GM19099 (cell line): ENCODE measurements around the gene GPC5.

Source experiments
- POLR2A ChIP-seq: IDR thresholded peaks from 3 replicates; pipeline ENCODE4 v1.6.1; 2011; ENCODE audit warnings: low read depth; ENCODE audit not compliant: insufficient read length; ENCODE audit errors: extremely low read depth

Gene GPC5

DNA sequence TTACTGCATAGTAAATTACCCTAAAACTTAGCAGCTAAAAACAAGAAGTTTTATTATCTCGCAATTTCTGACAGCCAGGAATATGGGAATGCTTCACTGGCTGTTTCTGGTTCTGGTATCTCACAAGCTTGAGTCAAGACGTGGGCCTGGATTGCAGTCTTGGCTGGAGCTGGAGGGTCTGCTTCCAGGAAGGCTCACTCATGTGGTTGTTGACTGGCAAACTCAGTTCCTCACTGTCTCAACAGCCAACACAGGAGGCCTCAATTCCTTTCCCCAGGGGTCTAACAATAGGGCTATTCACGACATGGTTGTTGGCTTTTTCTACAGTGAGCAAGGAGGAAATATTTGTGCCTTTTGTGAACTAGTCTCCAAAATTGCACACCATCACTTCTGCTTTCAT is 146.3 kb downstream of the GPC5 start:
- no peak for TF ChIP-seq POLR2A

DNA sequence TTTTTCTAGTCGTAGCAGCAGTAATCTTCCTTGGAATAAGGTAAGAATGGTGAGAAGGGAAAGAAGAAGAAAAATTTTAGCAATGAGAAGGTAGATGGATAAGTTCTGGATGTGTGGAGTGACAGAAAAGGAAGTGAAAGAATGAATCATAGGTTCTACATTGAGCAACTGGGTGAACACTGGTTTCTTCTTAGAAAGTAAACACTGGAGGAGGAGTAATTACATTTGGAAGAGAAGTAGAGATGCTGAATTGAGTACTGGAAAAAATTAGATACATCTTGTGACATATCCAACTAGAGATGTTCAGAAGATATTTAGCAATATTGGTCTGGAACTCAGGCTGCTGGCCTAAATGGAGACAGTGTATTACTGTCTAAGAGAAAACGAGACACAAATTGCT is 148.5 kb downstream of the GPC5 start:
- no peak for TF ChIP-seq POLR2A

DNA sequence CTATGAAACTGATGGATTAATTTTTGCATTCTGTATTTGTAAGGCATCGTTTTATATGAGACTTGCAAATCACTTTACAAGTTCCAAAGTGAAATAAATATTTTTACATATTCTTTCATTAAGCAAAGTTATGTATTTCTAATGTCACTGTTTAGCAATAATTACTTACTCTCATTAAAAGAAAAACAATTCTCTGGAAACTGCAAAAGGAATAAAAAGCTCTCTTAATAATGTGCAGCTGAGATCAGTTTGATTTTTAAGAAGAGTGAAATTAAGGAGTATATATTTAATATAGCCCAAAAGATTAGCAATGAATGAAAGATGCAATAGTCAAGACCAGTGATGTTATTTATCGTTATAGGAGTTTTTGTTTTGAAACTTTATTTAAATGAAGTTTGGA is 155.2 kb downstream of the GPC5 start:
- no peak for TF ChIP-seq POLR2A

DNA sequence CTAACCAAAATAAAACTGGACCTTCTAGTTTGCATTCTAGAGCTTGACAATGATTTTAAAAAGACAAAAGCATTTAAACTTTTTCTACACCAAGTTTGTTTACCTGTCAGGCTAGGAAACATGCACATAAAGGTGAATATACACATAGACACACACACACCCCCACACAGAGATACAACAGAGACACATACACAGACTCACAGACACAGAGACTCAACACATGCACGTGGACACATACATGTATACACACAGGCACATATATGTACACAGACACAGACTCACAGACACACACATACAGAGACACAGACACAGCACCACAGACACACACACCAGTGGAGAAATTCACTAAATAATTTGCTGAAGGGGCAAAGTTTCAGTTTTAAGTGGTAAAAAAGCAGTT is 155.7 kb downstream of the GPC5 start:
- TF ChIP-seq POLR2A, result no peak

DNA sequence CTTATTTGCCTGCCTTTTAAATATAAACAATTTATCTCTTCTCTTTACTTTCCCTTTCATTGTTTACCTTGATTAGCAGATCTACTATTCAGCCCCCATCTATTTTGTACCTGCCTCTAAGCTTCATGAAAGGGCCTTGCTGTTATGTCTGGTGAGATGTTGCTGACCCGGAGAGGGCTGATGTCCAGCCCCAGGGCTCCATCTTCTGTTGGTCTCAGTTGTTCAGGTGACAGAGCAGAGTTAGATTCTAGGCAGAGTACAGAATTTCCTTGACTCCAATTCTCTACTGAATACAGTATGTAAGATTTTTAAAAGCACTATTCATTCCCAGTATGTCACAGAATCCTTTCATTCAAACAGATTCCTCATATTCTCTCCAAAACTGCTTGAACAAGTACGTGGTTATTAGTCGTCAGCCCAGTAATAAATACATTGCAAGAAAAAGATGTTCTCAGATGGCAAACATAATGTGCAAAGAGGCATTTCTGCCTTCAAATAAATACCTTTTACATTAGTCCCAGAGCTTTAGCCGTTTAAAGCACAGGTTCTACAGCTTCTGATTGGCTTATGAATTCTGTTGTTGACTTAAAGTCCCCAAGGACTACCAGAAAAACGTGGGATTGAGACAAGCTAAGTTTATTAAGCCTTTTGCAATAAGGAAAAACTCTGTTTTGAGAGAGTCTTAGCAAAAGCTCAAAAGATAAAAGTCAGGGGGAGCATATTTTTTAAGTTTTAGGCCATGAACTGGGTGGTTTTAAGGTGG is 159.1 kb downstream of the GPC5 start:
- no peak for TF ChIP-seq POLR2A

DNA sequence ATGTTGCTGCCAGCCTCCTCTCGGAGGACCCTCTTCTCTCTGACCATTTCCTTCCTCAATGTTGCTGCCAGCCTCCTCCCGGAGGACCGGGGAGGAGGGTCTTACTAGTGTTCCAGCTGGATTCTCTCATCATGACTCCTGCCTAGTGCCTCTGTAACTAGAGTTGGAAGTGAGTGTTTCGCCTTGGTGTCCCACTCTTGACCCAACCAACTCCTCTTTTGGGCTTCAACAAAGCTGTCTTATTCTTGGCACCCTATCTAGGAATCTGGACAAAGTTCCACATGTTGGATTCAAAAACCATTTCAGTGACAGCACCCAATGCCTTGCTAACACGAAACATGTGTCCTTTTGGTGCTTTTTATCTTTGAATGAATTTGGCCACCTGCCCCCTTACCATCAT is 165.4 kb downstream of the GPC5 start:
- no peak for TF ChIP-seq POLR2A

DNA sequence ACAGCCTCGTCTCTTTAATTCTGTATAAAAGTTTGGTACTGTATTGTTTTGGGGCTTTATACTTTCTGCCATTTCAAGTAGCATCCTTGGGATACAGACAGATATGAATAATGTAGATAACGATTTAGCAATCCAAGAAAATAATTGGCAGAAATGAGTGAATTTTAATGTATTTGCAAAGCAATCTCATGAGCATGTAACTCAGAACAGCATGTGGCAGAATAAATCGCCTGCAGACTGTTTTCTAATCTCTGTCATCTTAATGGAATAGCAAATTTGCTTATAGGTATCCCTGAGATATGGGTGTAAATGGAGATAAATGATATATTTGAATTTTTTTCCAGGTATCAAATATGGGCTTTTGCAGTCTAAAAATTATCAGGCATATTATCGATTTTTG is 166.0 kb downstream of the GPC5 start:
- no peak for TF ChIP-seq POLR2A

DNA sequence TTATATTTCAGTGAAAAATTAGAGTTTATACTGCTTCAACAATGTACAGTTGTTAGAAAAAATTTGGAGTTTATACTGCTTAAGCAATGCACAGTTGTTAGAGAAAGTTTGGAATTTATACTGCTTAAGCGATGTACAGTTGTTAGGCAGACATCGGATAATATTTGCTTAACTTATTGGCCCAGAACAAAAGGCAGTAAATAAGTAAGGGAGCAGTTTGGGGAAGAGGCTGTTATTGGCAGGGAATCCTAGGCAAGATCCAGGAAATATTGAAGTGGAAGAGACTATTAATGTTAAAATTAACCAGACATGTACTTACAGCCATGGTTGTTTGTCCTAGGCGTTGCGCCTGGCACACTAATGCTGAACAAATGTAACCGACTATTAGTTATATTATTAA is 166.9 kb downstream of the GPC5 start:
- no peak for TF ChIP-seq POLR2A

DNA sequence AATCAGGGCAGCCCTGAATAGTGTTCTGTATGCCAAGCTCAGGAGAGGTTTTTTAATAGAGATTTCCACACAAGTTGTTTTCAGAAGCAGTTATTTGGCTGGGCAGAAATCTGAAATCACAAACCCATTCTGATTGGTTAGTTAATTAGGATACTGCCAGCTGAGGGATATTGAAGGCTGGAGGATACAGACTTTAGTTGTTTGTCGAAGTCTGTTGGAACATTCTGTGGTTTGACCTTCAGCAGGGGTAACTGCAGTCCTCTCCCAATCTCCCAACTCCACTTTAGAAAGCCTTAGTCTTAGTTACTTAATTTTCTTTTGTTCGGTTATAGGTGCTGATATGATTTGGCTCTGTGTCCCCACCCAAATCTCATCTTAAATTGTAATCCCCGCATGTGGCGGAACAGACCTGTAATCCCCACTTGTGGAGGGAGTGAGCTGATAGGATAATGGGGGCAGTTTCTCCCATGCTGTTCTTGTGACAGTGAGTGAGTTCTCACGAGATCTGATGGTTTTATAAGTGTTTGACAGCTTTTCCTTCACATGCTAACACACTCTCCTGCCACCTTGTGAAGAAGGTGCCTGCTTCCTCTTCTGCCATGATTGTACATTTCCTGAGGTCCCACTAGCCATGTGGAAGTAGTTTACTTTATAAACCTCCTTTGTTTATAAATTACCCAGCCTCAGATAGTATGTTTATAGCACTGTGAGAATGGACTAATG is 169.2 kb downstream of the GPC5 start:
- TF ChIP-seq POLR2A, result no peak

DNA sequence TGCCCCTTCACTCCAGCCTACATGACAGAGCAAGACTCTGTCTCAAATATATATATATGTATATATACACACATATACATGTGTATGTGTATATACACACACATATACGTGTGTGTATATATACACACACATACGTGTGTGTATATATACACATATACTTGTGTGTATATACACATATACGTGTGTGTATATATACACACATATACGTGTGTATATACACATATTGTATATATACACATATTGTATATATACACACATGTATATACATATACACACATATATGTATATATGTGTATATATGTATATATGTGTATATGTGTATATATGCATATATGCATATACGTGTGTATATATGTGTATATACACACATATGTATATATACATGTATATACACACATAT is 173.3 kb downstream of the GPC5 start:
- TF ChIP-seq POLR2A, result no peak

DNA sequence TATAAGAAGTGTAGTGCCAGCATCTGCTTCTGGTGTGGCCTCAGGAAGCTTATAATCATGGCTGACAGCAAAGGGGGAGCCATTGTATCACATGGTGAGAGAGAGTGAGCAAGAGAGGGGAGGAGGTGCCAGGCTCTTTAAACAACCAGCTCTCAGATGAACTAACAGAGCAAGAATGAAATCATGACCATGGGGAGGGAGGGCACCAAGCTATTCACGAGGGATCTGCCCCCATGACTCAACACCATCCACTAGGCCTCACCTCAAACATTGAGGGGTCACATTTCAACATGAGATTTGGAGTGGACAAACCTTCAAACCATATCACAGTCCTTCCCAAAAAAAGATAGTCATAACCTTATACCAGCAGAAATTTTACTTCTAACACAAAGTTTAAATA is 174.0 kb downstream of the GPC5 start:
- TF ChIP-seq POLR2A, result no peak

DNA sequence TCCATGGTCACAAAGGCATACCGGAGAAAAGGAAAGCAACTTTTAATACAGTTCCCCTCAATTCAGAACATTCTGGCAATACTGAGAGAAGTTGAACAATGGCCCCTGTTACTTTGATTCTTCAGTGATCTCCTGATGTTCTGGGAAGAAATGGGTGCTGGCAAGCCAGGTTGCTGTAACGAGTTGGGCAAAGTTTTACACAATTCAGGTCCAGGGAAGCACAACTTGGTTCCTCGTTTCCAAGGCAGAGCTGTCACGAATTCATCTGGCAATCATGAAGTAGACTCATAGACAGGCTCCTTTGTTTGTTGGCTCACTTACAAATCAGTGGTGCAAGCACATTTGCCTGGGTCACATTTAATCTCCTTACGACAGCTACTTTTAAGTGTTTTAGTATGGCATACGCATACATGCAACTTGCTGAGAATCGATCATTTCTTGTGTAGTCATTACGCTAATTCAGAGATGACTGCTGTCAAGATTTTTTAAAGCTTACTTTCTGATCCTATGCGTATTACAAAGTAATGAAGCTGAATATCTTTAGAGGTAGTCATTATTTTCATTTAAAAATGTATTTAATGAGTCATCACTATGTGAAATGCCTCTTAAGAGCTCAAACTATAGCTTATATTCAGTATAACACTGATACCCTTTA is 174.7 kb downstream of the GPC5 start:
- no peak for TF ChIP-seq POLR2A

DNA sequence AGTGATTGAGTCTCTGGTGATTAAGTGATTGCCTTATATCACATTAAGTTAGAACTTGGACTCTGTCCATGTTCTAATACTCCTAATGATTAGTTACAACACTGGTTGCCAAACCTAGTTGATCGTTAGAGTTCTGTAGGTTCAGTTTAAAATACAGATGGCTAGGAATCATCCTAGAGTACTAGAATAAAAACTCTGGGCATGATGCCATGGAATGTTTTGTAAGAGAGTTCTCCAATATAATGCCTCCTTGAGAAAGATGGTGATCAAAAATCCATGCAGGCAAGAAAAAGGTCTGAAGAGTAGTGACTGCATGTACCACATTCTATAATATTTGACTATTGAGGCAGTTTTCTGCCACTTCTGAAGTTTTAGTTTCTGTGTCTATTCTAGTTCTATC is 176.3 kb downstream of the GPC5 start:
- TF ChIP-seq POLR2A, result no peak

DNA sequence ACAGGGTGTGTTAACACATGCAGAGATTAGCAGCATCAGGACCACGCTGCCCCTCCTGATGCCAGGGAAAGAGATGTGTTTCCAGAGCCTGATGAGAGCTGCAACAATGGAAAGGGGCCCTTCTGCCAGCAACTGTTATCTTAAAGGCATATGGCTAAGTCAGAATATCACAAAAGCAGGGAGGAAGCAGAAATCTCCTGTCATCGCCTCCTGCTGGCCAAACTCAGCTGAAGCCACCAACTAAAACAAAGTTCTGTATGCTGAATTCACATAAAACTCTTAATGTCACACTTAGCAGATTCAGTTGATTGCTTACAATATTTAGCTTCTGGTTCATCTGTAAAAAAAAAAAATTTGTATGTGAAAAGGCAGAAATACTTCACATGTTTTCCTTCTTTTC is 178.2 kb downstream of the GPC5 start:
- no peak for TF ChIP-seq POLR2A

DNA sequence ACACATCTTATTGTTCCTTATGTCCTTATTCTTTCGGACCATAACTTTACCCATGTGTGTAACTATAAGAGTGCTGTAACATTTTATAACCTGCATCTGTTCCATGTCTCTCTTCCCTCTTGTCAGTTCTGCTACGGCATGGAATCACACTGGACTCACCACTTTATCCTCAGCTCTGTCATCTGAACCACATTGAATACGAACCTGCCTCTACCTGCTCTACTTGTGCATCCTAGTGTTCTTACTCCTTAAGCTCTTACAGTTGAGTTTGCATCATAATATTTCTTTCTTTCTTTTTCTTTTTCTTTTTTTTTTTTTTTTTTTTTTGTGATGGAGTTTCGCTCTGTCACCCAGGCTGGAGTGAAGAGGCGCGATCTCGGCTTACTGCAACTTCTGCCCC is 180.9 kb downstream of the GPC5 start:
- no peak for TF ChIP-seq POLR2A

DNA sequence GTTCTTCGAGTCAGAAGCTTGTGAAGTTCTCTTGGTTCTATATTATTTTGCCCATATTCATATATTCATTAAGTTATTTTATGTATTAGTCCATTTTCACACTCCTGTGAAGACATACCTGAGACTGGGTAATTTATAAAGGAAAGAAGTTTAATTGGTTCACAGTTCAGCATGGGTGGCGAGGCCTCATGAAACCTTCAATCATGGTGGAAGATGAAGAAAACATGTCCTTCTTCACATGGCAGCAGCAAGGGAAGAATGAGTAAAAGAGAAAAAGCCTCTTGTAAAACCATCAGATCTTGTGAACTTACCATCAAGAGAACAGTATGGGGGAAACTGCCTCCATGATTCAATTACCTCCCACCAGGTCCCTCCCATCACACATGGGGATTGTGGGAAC is 182.3 kb downstream of the GPC5 start:
- TF ChIP-seq POLR2A, result no peak

DNA sequence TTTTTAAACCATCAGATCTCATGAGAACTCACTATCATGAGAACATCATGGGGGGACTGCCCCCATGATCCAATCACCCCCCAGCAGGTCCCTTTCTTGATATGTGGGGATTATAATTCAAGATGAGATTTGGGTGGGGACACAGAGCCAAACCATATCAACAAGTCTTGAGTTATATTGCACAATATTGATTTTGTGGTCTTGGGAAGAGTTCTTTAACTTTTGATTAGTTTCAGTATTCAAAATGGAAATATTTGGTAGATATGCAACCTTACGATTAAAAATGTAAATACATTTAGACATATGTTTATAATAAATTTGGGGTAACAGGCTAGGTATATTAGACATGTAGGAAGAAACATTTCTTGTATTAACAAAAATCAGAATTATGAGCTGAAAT is 188.2 kb downstream of the GPC5 start:
- TF ChIP-seq POLR2A, result no peak

DNA sequence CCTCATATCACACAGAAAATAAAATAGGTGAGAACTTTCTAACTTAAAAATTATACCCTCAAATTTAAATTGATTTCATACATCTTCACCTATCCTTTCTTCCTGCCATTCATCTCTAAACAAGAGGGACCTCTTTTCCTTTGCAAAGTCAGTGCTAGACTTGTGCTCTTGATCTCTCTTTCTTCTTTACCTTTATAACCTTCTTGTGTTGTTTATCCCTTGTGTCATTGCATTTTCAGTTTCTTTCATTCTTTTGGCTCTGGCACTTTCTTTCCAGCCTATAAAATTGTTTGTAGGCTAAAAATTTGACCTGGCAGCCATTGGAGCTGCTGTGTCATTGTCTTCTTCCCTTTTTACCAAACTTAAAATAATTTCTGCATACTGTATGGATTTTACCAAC is 190.1 kb downstream of the GPC5 start:
- no peak for TF ChIP-seq POLR2A
